Daoy (cell line): ENCODE data around the gene ERBB3. TPM values are rescaled to one million over a fixed set of nuclear protein-coding genes. Genes with fewer than 3 reads are reported as not detected.

Source experiments
- DNase-seq: peaks from one replicate; pipeline ENCODE4 v3.0.0-alpha.2; 2015; ENCODE audit warnings: low read depth
- total RNA-seq: library from RNA; depleted of rRNA; stranded (reverse); fragments of >200 nt; shearing (Covaris generic); gene quantifications from 2 replicates; pipeline ENCODE4 v1.2.3, GENCODE V29; 2014

Gene ERBB3
- total RNA-seq, 1 experiment from 2014 or later = 0.63 TPM

GRCh38 chr12:56078931-56079722 lies 838 bp upstream of the ERBB3 start:
- DNase-seq = peak; percentile 89

GRCh38 chr12:56080556-56081138 lies 682 bp downstream of the ERBB3 start:
- no peak for DNase-seq

GRCh38 chr12:56081393-56082347 lies 1.7 kb downstream of the ERBB3 start:
- no peak for DNase-seq

GRCh38 chr12:56082382-56082781 lies 2.4 kb downstream of the ERBB3 start:
- no peak for DNase-seq

GRCh38 chr12:56082967-56083366 lies 3.0 kb downstream of the ERBB3 start:
- no peak for DNase-seq

- peak; percentile 36 for DNase-seq
Observed at GRCh38 chr12:56084958-56085543, 5.1 kb downstream of the ERBB3 start.

GRCh38 chr12:56086096-56086495 lies 6.1 kb downstream of the ERBB3 start:
- no peak for DNase-seq

- DNase-seq = no peak
Observed at GRCh38 chr12:56086608-56087007, 6.6 kb downstream of the ERBB3 start.

GRCh38 chr12:56087220-56087619 lies 7.3 kb downstream of the ERBB3 start:
- peak; percentile 60 for DNase-seq

GRCh38 chr12:56097738-56098137 lies 17.8 kb downstream of the ERBB3 start:
- no peak for DNase-seq

- no peak for DNase-seq
Observed at GRCh38 chr12:56098592-56098991, 18.6 kb downstream of the ERBB3 start.

GRCh38 chr12:56099787-56100186 lies 19.8 kb downstream of the ERBB3 start:
- DNase-seq = no peak

GRCh38 chr12:56101045-56101444 lies 21.1 kb downstream of the ERBB3 start:
- DNase-seq = no peak

GRCh38 chr12:56102683-56103065 lies 22.7 kb downstream of the ERBB3 start:
- no peak for DNase-seq

GRCh38 chr12:56103066-56103711 lies 23.2 kb downstream of the ERBB3 start:
- DNase-seq = no peak

- no peak for DNase-seq
Observed at GRCh38 chr12:56103823-56104108, 23.8 kb downstream of the ERBB3 start.

- DNase-seq = peak; percentile 100
Observed at GRCh38 chr12:56104109-56104814, 24.3 kb downstream of the ERBB3 start, which contains the start of gene PA2G4. Gene PA2G4 (plus strand): TSS chr12:56104559. CDS start chr12:56104738, 179 bp downstream.

GRCh38 chr12:56104815-56105608 lies 25.0 kb downstream of the ERBB3 start:
- DNase-seq = peak; percentile 27

- DNase-seq = no peak
Observed at GRCh38 chr12:56105609-56105902, 25.6 kb downstream of the ERBB3 start.

- DNase-seq = no peak
Observed at GRCh38 chr12:56107242-56107641, 27.3 kb downstream of the ERBB3 start.
